HG02943 (cell line): Measurements from ENCODE around the gene TENT5C.

ENCODE experiments used
- ATAC-seq: cut with Tn5 transposase; IDR thresholded peaks from one replicate; pipeline ENCODE4 v1.9.1; 2021; ENCODE audit warnings: mild to moderate bottlenecking, low read depth, moderate library complexity; ENCODE audit not compliant: unreplicated experiment

Gene TENT5C

DNA sequence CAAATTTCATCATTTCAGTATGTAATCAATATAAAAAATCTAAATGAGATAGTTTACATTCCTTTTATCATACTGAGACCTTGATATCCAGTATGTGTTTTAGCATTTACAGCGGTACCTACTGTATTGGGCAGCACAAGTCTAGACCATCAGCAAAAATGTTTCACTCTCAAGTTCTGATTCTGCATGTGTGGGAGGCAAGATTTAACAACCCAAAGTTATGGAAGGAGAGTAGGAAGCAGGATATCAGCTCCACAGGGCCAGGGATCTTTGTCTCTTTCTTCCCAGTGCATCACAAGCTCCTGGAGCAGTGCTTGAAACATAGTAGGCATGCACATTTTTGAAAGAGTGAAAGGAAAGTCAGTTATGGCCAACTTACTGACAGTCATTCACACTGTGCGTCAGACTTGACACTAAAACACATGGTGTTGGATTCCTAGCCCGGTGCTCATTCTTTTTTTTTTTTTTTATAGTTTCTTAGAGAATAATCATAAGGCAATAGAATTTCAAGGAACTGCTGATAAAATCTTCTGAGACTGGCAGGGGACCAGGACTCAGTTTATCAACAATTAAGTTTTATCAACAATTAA, 6.1 kb downstream of the TENT5C start:
- no peak for ATAC-seq

GRCh38 chr1:117612517-117613248, 6.8 kb downstream of the TENT5C start:
- no peak for ATAC-seq

DNA sequence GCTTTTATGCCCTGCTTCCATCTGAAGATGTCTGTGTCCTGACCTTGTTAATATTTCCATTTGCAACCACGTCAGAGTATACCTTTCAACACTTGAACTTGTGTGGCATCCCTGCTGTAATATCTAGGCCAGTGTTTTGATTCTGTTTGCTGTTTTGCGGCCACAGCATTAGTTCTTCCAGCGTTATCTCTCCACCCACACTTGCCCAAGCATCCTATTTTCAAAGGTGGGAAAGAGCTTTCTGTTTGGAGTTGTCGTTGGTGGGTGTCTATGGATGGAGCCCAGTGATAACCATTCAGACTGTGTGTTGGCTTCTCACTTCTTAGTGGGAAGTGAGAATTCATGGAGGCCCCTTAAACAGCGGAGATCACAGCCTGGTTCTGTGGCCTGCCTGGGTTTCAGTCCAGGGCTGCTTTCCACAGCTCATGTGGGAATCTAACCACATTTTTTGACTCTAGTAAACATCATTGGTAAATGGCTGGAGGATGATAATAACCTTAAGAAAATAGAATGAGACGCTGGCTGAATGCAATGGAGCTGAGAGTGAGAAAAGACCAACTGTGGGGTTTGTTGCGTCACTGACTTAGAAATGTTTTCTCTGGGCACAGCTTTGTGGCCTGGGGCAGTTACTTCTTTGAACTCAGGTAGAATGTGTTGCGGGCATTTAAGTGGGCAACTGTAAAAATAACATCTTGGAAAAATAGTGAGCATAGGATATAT, 7.6 kb downstream of the TENT5C start:
- no peak for ATAC-seq

GRCh38 chr1:117613969-117614729, 8.3 kb downstream of the TENT5C start:
- ATAC-seq, result no peak

DNA sequence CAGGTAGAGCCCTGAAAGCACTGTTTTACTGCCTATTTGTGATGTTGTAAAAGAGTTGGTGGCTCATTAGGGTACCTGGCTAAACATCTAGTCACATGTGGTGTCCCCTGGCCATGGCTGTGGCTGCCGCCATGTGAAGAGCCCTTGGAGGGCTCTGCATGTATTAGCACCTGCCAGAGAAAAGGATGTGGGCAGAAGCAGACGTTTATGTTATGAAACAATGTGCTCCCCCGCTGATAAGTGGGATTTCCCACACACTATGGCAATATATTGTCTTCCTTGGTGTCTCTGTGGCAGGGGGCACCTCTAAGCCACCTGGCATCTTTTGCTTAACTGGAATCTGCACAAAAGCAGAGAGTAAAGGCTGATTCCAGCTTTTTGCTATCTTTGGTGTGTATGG, 9.6 kb downstream of the TENT5C start:
- ATAC-seq, result no peak

- no peak for ATAC-seq
These were observed 10.5 kb downstream of the TENT5C start for GRCh38 chr1:117616356-117616755.

DNA sequence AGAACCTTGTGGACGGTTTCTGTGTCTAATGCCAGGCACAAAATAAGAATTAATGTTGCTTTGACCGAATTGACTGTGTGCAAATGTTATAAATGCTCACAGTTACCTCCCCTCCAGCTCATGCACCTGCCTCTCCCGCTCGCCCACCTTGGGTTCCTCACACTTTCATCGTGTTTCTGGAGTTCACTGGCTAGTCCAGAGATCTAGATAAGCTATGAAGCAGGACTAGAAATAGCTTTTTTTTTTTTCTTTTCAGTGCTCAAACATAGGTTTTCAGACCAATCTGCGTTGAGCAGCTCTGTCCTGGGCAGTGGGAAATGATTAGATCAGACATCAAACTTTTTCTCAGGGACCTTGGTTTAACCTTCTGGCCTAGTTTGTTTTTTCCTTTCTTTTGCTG, 11.1 kb downstream of the TENT5C start:
- ATAC-seq, result no peak

DNA sequence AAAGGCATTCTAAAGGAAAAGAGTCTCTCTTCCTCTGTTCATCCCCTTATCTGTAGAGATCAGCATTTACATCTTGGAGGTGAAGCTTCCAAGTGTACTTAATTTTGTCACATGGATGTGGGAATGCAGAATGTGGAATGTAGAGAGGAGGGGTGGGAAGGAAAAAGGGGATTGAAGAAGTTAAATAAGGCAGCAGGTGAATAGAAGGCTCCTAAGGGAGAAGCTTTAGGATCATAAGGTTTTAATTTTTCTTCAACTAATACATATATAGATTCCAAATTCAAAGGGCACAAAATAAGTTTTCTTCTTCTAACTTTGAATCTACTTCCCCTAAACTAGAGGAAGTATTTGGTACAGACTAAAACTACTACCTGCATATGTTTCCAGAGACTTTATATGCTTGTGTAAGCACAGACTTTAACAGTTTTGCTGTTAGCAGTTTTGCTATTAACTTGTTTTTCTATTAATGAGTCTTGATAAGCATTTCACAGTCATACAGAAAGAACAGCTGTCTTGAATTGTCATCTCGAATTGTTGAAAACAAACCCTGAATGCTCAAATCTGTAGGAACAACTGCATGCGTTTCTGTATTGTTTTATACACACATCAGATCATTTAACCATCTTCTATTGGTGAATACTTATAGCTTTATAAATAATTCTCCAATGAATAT, 12.7 kb downstream of the TENT5C start:
- ATAC-seq, result no peak

GRCh38 chr1:117620440-117620839, 14.6 kb downstream of the TENT5C start:
- ATAC-seq, result no peak

DNA sequence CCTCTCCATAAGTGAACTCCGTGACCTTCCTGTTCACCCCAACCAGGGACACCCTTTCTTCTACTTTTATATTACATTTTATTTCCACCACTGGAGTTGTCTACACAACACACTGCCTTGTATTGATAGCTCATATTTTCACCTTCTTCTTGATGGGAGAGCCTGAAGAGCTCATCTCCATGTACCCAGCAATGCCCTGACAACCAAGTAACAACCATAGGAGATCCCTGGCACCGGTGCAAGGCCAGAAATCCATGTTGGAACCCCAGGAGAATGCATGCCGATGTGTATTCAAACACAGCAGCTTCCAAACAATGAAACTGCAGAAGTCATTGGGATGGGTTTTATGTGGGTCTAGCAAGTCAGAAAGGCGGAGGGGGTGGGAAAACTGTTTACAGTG, 15.5 kb downstream of the TENT5C start:
- no peak for ATAC-seq

- no peak for ATAC-seq
These were observed 16.9 kb downstream of the TENT5C start for GRCh38 chr1:117622726-117623125.

- no peak for ATAC-seq
These were observed 17.3 kb downstream of the TENT5C start for GRCh38 chr1:117623141-117623540.

GRCh38 chr1:117623698-117624097, 17.9 kb downstream of the TENT5C start:
- ATAC-seq, result no peak

GRCh38 chr1:117627546-117628130, 21.8 kb downstream of the TENT5C start:
- ATAC-seq, result no peak

DNA sequence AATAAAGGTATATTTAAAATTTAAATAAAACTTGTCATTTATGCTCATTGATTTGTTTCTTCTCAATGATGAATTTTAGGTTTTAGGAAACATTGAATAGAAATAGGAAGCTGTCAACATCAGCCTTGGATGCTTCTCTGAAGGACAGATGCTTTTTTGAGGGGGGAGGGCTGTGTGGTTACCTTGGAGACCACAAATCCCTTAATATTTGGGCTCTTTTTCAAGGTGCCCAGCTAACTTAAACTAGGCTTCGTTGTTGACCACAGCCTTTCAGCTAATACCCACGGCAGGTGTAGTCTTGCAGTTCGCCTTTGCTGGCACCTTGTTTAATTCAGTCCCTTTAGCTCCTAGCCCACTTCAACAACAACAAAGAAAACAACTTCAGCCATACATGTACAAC, 22.5 kb downstream of the TENT5C start:
- ATAC-seq, result no peak

- ATAC-seq, result no peak
These were observed 24.0 kb downstream of the TENT5C start for GRCh38 chr1:117629625-117630422.

DNA sequence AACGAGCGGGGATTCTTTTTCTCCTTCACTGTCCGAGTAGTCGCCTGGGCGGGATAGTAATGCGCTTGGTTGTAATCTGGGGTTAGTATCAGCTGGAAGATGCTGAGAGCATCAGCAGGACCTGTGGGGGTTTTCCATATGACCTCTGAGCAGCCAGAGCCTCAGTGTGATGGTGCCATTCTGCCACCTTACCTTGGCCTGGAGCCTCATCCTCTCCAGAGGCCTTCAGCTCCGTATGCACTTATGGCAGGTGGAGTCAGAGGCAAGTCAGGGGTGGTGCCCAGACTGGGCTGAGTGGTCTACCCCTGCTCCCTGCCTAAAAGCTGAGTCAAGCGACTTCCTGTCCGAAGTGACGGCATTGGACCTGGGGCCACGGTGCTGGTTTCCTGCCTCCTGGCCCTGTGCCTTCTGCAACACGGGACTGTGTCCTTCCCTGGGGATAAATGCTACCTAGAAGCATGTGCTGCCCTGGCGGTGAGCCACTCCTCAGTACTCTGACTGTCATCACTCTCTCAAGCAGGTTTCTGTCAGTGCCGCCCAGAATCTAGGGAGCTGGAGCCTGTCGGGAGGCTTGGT, 24.7 kb downstream of the TENT5C start:
- no peak for ATAC-seq

DNA sequence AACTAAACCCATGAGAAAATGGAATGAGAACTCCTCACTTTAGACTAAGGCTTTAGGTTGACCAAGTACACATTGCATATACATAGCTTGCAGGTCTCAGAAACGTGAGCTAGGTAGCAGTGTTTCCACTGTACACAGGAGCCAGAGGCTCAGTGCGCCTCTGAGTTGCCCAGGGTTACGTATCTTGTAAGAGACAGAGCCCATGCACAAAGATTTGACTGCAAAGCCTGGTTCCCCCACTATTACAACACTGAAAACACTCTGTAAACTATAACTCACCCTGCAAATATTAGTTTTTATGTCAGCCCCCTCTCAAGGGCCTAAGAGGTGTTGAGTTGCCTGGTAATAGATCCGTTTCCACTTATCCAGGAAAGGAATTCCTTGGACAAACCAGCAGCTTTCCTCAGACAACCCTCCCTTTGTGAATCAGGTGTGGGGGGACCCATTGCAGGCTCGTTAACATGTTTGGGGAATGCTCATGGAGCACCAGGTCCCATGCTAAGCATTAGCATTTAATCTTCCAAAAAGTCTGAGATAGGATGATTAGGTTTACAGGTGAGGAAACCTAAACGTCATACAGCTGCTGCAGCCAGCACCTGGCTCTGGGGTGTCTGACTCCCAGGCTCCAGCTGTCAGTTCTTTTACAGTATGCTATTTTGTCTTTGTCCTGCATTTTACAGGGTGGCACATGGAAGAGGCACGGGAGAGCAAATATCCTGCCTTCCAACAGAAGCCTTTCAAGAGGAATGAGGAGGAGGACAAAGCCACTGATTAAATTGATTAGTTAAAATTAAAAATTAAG, 25.7 kb downstream of the TENT5C start:
- ATAC-seq, result no peak
